Stimulated activated effector memory CD8-positive, alpha-beta T cell treated with anti-CD3 and anti-CD28 coated beads, Interleukin-12 subunit alpha, Interleukin-12 subunit beta, amount 100 ng/mL, for 72 hours (primary cell): ENCODE measurements around the gene TIMM9.
"Not testable (repeated sequence)": the region's sequence is repeated elsewhere in the genome, so short reads cannot be mapped to it uniquely, and the experiment has no call there.

Experiments
- ATAC-seq: fragments of 150-1000 bp; cut with Tn5 transposase; 2 replicates; pipeline ENCODE4 v1.10.0; 2021
- DNase-seq, 2 donors: peaks; one replicate each; pipeline ENCODE4 v3.0.0; 2021 to 2022; ENCODE audit warnings: low spot score in 2 of 2
- H3K27ac Mint-ChIP-seq: one replicate; pipeline ENCODE4 v1.8.0; 2022; ENCODE audit warnings: mild to moderate bottlenecking, mixed read lengths
- H3K36me3 Mint-ChIP-seq: one replicate; pipeline ENCODE4 v1.8.0; 2022; ENCODE audit warnings: mild to moderate bottlenecking, mixed read lengths
- H3K4me1 Mint-ChIP-seq: one replicate; pipeline ENCODE4 v1.8.0; 2022; ENCODE audit warnings: mixed read lengths
- H3K4me3 Mint-ChIP-seq: one replicate; pipeline ENCODE4 v1.8.0; 2022; ENCODE audit warnings: mild to moderate bottlenecking, mixed read lengths
- H3K9me3 Mint-ChIP-seq: one replicate; pipeline ENCODE4 v1.8.0; 2022; ENCODE audit warnings: mixed read lengths

Gene TIMM9

DNA sequence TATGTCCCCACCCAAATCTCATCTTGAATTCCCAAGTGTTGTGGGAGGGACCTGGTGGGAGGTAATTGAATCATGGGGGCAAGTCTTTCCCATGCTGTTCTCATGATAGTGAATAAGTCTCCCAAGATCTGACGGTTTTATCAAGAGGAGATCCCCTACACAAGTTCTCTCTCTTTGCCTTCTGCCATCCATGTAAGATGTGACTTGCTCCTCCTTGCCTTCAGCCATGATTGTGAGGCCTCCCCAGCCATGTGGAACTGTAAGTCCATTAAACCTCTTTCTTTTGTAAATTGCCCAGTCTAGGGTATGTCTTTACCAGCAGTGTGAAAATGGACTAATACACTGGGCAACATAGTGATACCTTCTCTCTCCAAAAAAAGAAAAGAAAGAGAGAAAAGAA, 10.4 kb downstream of the TIMM9 start:
- Mint-ChIP-seq H3K27ac (peak overlapping the region; percentile 74), H3K36me3 (peaks cover 100% of the 10 kb centered on the region)
- ATAC-seq, H3K4me3 Mint-ChIP-seq, H3K9me3 Mint-ChIP-seq, H3K4me1 Mint-ChIP-seq, DNase-seq: not testable (repeated sequence)

- Mint-ChIP-seq H3K4me3 (no peak overlapping the region), H3K9me3 (no peaks in the 10 kb centered on the region), H3K27ac (no peak overlapping the region), H3K4me1 (peaks cover 10% of the 10 kb centered on the region), H3K36me3 (peaks cover 100% of the 10 kb centered on the region)
- ATAC-seq = no peak
- DNase-seq = no peak
These were observed 11.4 kb downstream of the TIMM9 start for GRCh38 chr14:58415636-58416547.

DNA sequence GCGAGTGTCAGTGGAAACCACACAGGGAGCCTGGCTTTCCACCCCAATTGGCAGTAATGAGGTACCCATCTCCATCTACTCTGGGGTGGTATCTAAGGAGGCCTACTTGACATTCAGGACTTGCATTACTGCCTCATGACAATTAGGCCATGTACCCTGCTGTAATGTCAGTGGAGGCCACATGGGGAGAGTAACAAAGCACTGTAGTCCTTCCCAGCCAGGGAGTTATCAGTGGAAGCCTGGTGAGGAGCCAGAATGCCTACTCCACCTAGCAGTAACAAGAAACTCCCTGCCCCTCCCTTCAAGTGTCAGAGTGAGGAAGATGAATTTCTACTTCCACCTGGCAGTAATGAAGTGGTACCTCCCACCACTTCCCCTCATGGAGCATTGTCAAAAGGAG, 12.5 kb downstream of the TIMM9 start:
- DNase-seq (no peak), ATAC-seq (no peak)
- H3K4me1 Mint-ChIP-seq = peaks cover 10% of the 10 kb centered on the region
- H3K36me3 Mint-ChIP-seq = peaks cover 100% of the 10 kb centered on the region
- H3K27ac Mint-ChIP-seq = no peak overlapping the region
- H3K4me3 Mint-ChIP-seq = no peak overlapping the region
- H3K9me3 Mint-ChIP-seq = no peaks in the 10 kb centered on the region

DNA sequence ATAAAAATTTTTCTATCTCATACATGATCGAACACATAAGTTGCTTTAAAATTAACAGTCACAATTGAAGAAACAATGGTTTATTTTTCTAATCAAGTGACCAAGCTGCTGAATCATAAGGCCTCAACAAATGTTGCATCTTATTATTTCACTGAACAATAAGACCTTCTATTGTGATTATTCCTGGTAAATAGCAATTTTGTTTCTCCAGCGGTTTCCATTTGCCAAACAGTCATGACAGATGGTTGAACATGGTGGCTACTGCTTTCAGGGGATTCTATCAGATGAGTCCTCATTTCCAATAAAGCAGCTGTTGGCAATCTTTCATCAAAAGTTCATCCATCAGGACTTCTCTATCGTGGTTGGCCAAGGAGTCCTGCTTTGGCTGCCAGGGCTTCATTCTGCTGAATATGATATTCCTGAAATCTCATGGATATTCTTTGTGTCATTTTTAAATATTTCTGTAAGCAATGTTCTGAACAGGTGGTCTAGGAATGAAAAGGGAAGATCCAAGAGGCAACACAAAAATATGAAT, 18.6 kb downstream of the TIMM9 start:
- DNase-seq = no peak
- H3K4me3 Mint-ChIP-seq = no peak overlapping the region
- peaks cover 78% of the 10 kb centered on the region for H3K36me3 Mint-ChIP-seq
- H3K9me3 Mint-ChIP-seq = no peaks in the 10 kb centered on the region
- ATAC-seq = no peak
- no peaks in the 10 kb centered on the region for H3K4me1 Mint-ChIP-seq
- no peak overlapping the region for H3K27ac Mint-ChIP-seq

GRCh38 chr14:58401587-58401986, 25.7 kb downstream of the TIMM9 start:
- DNase-seq = no peak
- Mint-ChIP-seq H3K4me3 (no peak overlapping the region), H3K27ac (no peak overlapping the region), H3K4me1 (peaks cover 4% of the 10 kb centered on the region), H3K9me3 (no peaks in the 10 kb centered on the region), H3K36me3 (peaks cover 7% of the 10 kb centered on the region)
- ATAC-seq = peak; percentile 58

DNA sequence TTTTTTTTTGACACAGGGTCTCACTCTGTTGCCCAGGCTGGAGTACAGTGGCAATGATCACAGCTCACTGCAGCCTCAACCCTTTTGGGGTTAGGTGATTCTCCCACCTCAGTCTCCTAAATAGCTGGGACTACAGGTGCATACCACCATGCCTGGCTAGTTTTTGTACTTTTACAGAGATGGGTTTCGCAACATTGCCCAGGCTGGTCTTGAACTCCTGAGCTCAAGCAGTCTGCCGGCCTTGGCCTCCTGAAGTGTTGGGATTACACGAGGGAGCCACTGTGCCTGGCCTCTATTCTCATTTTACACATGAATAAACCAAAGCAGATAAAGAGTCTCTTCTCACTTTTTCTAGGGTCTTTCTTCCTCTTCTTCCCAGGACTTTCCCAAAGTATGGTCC, 28.4 kb downstream of the TIMM9 start:
- no peak for ATAC-seq
- Mint-ChIP-seq H3K9me3 (no peaks in the 10 kb centered on the region), H3K36me3 (no peaks in the 10 kb centered on the region), H3K4me3 (no peak overlapping the region), H3K4me1 (peaks cover 10% of the 10 kb centered on the region), H3K27ac (no peak overlapping the region)
- no peak for DNase-seq

GRCh38 chr14:58398495-58398894, 28.8 kb downstream of the TIMM9 start:
- Mint-ChIP-seq H3K27ac (no peak overlapping the region), H3K4me1 (peaks cover 10% of the 10 kb centered on the region), H3K9me3 (no peaks in the 10 kb centered on the region), H3K36me3 (no peaks in the 10 kb centered on the region), H3K4me3 (no peak overlapping the region)
- ATAC-seq (no peak), DNase-seq (no peak)

DNA sequence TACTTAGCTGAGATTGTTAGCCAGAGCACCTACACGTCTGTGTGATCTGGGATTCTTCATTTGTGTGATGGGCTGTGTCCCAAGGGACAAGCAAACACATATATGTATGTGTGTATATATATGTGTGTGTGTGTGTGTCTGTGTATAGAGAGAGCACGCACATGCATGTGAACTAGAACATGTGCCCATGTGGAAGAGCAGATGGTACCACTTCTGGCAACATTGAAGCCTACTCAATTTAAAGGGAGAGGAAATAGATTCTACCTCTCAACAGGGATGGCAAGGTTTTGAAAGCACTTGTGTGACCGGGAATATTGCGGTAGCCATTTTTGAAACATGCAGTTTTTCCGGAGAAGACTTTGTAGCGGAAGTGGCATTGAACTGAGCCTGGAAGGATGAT, 30.2 kb downstream of the TIMM9 start:
- ATAC-seq (no peak), DNase-seq (no peak)
- H3K9me3 Mint-ChIP-seq = no peaks in the 10 kb centered on the region

DNA sequence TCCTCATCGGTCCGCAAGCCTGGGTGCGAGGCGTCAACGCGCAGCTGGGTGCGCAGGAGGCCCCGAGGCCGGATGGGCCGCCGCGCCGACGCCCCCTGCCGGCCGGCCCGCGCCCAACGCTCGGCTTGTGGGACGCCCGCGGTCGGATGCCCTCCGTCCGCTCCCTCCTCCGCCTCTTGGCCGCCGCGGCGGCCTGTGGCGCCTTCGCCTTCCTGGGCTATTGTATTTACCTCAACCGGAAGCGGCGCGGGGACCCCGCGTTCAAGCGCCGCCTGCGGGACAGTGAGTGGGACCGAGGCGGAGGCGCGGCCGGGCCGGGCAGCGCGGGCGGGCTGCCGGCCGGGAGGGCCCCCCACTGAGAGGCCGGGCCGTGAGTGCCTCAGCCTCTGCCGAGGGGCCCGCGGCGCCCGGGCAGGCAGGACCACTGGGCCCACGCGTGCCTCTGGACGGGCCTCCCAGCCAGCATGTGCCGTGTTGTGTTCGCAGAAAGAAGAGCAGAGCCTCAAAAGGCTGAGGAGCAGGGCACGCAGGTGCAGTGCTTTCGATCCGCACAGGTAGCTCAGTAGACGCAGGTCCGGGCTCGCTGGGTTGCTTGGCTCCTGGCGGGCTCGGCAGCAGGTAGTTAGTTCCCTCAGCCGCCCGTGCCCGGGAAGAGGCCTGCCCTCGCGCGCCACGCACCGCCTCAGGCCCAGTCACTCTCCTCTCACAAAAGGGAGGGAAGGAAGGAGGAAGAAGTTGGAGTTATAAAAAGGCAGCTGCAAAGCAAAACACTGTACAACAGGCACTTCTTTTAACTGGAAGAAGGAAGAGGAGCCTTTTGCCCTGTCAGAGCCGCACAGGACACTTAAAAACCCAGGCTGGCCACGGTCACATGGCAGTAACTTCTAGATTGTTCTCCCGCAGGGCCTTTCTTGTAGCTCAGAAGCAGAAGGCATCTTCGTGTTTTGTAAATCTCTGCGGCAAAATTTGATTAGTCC, 31.2 kb downstream of the TIMM9 start, which contains the start of gene TOMM20L:
TOMM20L (plus strand) TSS at position 119 of the 977 bp plus-strand sequence; CDS start at position 147, 28 bp downstream.
- Mint-ChIP-seq H3K4me3 (peak within 1 kb of the TSS; percentile 60), H3K9me3 (no peaks in the 10 kb centered on the region), H3K36me3 (no peaks in the 10 kb centered on the region), H3K4me1 (peaks cover 10% of the 10 kb centered on the region), H3K27ac (peak within 1 kb of the TSS; percentile 77)
- peak; percentile 81 to 88 for DNase-seq
- ATAC-seq = peak; percentile 95

More for the DNA sequence above, 30.2 kb downstream of the TIMM9 start:
- Mint-ChIP-seq H3K36me3 (no peaks in the 10 kb centered on the region), H3K4me3 (peak overlapping the region; percentile 60), H3K4me1 (peaks cover 10% of the 10 kb centered on the region), H3K27ac (no peak overlapping the region)

- H3K9me3 Mint-ChIP-seq = no peaks in the 10 kb centered on the region
- H3K36me3 Mint-ChIP-seq = no peaks in the 10 kb centered on the region
- ATAC-seq (no peak), DNase-seq (no peak)
- H3K27ac Mint-ChIP-seq = peak overlapping the region; percentile 66
- peaks cover 10% of the 10 kb centered on the region for H3K4me1 Mint-ChIP-seq
- peak overlapping the region; percentile 60 for H3K4me3 Mint-ChIP-seq
These were observed 31.8 kb downstream of the TIMM9 start for GRCh38 chr14:58395562-58395811.

DNA sequence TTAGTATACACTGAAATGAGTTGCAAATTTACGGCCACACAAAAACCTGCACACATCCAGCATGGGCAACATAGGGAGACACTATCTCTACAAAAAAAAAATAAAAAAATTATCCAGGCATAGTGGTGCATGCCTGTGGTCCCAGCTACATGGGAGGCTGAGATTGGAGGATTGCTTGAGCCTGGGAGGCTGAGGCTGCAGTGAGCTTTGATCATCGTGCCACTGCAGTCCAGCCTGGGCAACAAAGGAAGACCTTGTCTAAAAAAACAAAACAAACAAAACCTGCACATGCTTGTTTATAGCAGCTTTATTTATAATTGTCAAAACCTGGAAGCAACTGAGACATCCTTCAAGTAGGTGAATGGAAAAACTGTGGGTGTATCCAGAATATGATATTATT, 36.5 kb downstream of the TIMM9 start:
- DNase-seq = no peak
- ATAC-seq = no peak
- no peak overlapping the region for H3K4me3 Mint-ChIP-seq

GRCh38 chr14:58376791-58377190, 50.5 kb downstream of the TIMM9 start:
- no peak for DNase-seq
- H3K4me1 Mint-ChIP-seq = peaks cover 5% of the 10 kb centered on the region
- no peak overlapping the region for H3K4me3 Mint-ChIP-seq
- H3K9me3 Mint-ChIP-seq = no peaks in the 10 kb centered on the region
- ATAC-seq = no peak
- no peak overlapping the region for H3K27ac Mint-ChIP-seq
- H3K36me3 Mint-ChIP-seq = peaks cover 69% of the 10 kb centered on the region

More for the DNA sequence above, 36.5 kb downstream of the TIMM9 start:
- no peaks in the 10 kb centered on the region for H3K9me3 Mint-ChIP-seq
- no peak overlapping the region for H3K27ac Mint-ChIP-seq
- no peaks in the 10 kb centered on the region for H3K36me3 Mint-ChIP-seq
- no peaks in the 10 kb centered on the region for H3K4me1 Mint-ChIP-seq

GRCh38 chr14:58368956-58369355, 58.4 kb downstream of the TIMM9 start:
- Mint-ChIP-seq H3K4me3 (no peak overlapping the region), H3K4me1 (no peaks in the 10 kb centered on the region), H3K9me3 (no peaks in the 10 kb centered on the region), H3K36me3 (peaks cover 99% of the 10 kb centered on the region), H3K27ac (peak overlapping the region; percentile 17)
- ATAC-seq (no peak), DNase-seq (no peak)

- H3K27ac Mint-ChIP-seq = peak overlapping the region; percentile 48
- DNase-seq = no peak
- no peaks in the 10 kb centered on the region for H3K4me1 Mint-ChIP-seq
- no peaks in the 10 kb centered on the region for H3K9me3 Mint-ChIP-seq
- ATAC-seq = no peak
- H3K36me3 Mint-ChIP-seq = peaks cover 94% of the 10 kb centered on the region
- no peak overlapping the region for H3K4me3 Mint-ChIP-seq
These were observed 60.0 kb downstream of the TIMM9 start for GRCh38 chr14:58367296-58367695.

- ATAC-seq (no peak), DNase-seq (no peak)
- H3K36me3 Mint-ChIP-seq = peaks cover 92% of the 10 kb centered on the region
- no peaks in the 10 kb centered on the region for H3K4me1 Mint-ChIP-seq
- peak overlapping the region; percentile 5 for H3K27ac Mint-ChIP-seq
- H3K9me3 Mint-ChIP-seq = no peaks in the 10 kb centered on the region
- no peak overlapping the region for H3K4me3 Mint-ChIP-seq
These were observed 63.0 kb downstream of the TIMM9 start for GRCh38 chr14:58364316-58364715.
